Measurements from ENCODE around the gene ENDOU. TPM values are rescaled to one million over a fixed set of nuclear protein-coding genes. Genes with fewer than 3 reads are reported as not detected.

ENDOU gene
- total RNA-seq, 6 experiments from 2014 or later: 0.11 TPM; not detected in 5

GRCh38 chr12:47731723-47732122 is 6.4 kb upstream of the ENDOU start:
- H3K36me3 Mint-ChIP-seq (ENCODE audit: low read depth): no peaks in the 10 kb centered on the region
- peaks cover 5% of the 10 kb centered on the region for H3K27me3 Mint-ChIP-seq (ENCODE audit: insufficient read depth)
- H3K9me3 Mint-ChIP-seq: no peaks in the 10 kb centered on the region
- peaks cover 44% of the 10 kb centered on the region for H3K4me1 Mint-ChIP-seq (ENCODE audit: low read depth)
- no peak for DNase-seq
- TF ChIP-seq CTCF (IDR thresholded peaks at IDR 0.05): no peak
- H3K4me3 Mint-ChIP-seq: no peak overlapping the region
- no peak overlapping the region for H3K27ac Mint-ChIP-seq

- Mint-ChIP-seq H3K27ac (peak overlapping the region; percentile 70), H3K27me3 (ENCODE audit: insufficient read depth) (peaks cover 5% of the 10 kb centered on the region), H3K36me3 (ENCODE audit: low read depth) (no peaks in the 10 kb centered on the region), H3K4me1 (ENCODE audit: low read depth) (peaks cover 57% of the 10 kb centered on the region), H3K4me3 (peak overlapping the region; percentile 51), H3K9me3 (no peaks in the 10 kb centered on the region)
- peak; percentile 54 for DNase-seq
- TF ChIP-seq CTCF (IDR thresholded peaks at IDR 0.05): no peak
These were observed 5.1 kb upstream of the ENDOU start for GRCh38 chr12:47730341-47730744.

GRCh38 chr12:47729233-47729632 is 3.9 kb upstream of the ENDOU start:
- peaks cover 60% of the 10 kb centered on the region for H3K4me1 Mint-ChIP-seq (ENCODE audit: low read depth)
- peak overlapping the region; percentile 7 for H3K27ac Mint-ChIP-seq
- H3K36me3 Mint-ChIP-seq (ENCODE audit: low read depth): no peaks in the 10 kb centered on the region
- peaks cover 7% of the 10 kb centered on the region for H3K27me3 Mint-ChIP-seq (ENCODE audit: insufficient read depth)
- no peak for TF ChIP-seq CTCF (IDR thresholded peaks at IDR 0.05)
- peak; percentile 74 for DNase-seq
- H3K4me3 Mint-ChIP-seq: no peak overlapping the region
- H3K9me3 Mint-ChIP-seq: no peaks in the 10 kb centered on the region

GRCh38 chr12:47725893-47726292 is 603 bp upstream of the ENDOU start:
- no peak overlapping the region; the same call in 1 of the 2 replicates for H3K4me3 Mint-ChIP-seq
- peaks cover 2% of the 10 kb centered on the region; the same call in 1 of the 2 replicates for H3K27me3 Mint-ChIP-seq (ENCODE audit: insufficient read depth)
- no peak for TF ChIP-seq CTCF (IDR thresholded peaks at IDR 0.05)
- peak overlapping the region; percentile 85 for H3K27ac Mint-ChIP-seq
- DNase-seq: peak; percentile 76
- peaks cover 65% of the 10 kb centered on the region for H3K4me1 Mint-ChIP-seq (ENCODE audit: low read depth)
- no peaks in the 10 kb centered on the region for H3K36me3 Mint-ChIP-seq (ENCODE audit: low read depth)
- no peaks in the 10 kb centered on the region for H3K9me3 Mint-ChIP-seq

GRCh38 chr12:47722941-47723631 is 2.2 kb downstream of the ENDOU start:
- H3K4me1 Mint-ChIP-seq (ENCODE audit: low read depth): peaks cover 39% of the 10 kb centered on the region
- no peak for TF ChIP-seq CTCF (IDR thresholded peaks at IDR 0.05)
- no peak overlapping the region for H3K27ac Mint-ChIP-seq
- DNase-seq: no peak
- no peaks in the 10 kb centered on the region for H3K36me3 Mint-ChIP-seq (ENCODE audit: low read depth)
- no peak overlapping the region for H3K4me3 Mint-ChIP-seq
- peaks cover 3% of the 10 kb centered on the region for H3K27me3 Mint-ChIP-seq (ENCODE audit: insufficient read depth)
- H3K9me3 Mint-ChIP-seq: no peaks in the 10 kb centered on the region

All from HFFc6 (cell line).